CD4-positive, alpha-beta T cell treated with Interleukin-4 for 4 hours (primary cell): Measurements from ENCODE around the gene GLIPR1L1.

Source experiments
- DNase-seq: peaks from one replicate; pipeline ENCODE4 v3.0.0-alpha.2; 2020

The GLIPR1L1 gene

GRCh38 chr12:75354011-75354410 is 19.5 kb downstream of the GLIPR1L1 start:
- no peak for DNase-seq

DNA sequence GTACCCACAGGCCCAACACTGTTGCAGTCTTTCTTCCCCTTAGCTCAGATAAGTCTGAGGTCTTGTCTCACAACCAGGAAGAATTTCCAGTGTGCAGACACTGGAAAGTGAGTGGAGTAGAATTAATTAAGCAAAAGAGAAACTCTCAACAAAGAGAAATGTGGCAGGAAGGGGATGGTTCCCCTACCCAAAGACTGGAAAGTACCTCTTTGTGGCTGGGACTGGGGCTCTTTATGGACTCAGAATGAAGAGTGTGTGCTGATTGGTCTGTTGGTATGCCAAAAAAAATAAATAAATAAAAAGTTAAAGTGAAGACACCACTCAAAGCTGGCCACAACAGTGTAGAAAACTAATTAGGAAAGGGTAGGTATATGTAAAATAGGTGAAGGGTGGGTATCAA is 26.4 kb downstream of the GLIPR1L1 start:
- no peak for DNase-seq

DNA sequence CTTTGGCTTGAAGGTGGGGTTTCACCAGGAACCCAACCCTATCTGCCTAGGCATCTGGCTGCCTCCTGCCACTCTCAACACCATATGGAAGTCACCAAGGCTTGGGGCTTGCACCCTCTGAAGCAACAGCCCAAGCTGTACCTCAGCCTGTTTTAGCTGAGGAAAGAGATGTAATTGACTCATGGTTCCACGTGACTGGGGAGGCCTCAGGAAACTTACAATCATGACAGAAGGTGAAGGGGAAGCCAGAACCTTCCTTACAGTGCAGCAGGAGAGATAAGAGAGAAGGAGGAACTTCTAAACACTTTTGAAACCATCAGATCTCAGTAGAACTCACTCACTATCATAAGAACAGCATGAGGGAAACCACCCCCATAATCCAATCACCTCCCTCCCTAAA is 26.9 kb downstream of the GLIPR1L1 start:
- DNase-seq: no peak

GRCh38 chr12:75364919-75365318 is 30.4 kb downstream of the GLIPR1L1 start:
- DNase-seq: no peak

GRCh38 chr12:75366629-75367028 is 32.2 kb downstream of the GLIPR1L1 start:
- DNase-seq: no peak

- no peak for DNase-seq
Observed at GRCh38 chr12:75374971-75375370, 40.5 kb downstream of the GLIPR1L1 start.

- DNase-seq: no peak
Observed at GRCh38 chr12:75378354-75378753, 43.9 kb downstream of the GLIPR1L1 start.

GRCh38 chr12:75389061-75389460 is 54.6 kb downstream of the GLIPR1L1 start:
- peak; percentile 21 for DNase-seq

DNA sequence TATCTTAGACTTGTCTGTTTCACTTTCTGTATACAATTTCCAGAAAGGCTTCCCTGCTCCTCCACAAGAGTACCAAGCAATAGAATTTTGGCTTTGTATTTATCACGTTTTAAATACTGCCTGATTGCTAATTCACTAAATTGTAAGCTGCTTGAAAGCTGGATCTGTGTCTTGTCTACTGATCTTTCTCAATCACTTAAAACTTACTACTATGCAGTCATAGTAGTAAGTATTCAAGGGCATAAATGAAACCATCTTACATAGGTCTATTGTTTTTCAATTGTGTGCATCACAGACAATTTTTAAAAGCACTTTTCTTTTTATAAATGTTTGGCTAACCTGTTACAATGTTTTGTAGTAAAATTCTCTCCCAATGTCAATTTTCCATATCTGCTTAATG is 55.2 kb downstream of the GLIPR1L1 start:
- DNase-seq: no peak

GRCh38 chr12:75390156-75390898 is 55.9 kb downstream of the GLIPR1L1 start:
- no peak for DNase-seq

DNA sequence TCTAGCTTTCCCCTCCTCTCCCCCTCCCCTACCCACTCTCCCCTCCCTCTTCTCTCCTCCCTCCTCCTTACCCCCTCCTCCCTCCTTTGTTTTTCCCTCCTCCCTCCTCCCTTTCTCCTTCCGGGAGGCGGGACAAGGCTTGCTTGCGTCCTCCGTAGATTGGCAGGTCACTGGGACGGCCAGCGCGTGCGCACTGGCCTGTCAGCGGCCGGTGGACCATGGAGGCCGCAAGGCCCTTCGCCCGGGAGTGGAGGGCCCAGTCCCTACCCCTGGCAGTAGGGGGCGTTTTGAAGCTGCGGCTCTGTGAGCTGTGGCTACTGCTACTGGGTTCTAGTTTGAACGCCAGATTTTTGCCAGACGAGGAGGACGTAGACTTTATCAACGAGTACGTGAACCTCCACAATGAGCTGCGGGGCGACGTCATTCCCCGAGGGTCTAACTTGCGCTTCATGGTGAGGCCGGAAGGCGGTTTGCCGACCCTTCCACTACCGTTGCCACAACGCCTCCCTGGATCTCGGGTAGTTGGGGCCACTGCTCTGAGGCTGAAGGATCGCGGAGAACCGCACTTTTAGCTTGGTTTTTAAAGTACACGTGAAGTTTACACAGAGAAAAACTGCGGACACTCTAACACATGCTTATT is 56.5 kb downstream of the GLIPR1L1 start, which contains the start of gene GLIPR1L2:
GLIPR1L2 (plus strand) TSS at position 191 of the 640 bp plus-strand sequence; CDS start at position 219, 28 bp downstream.
- DNase-seq: peak; percentile 95

- DNase-seq: no peak
Observed at GRCh38 chr12:75404231-75404630, 69.8 kb downstream of the GLIPR1L1 start.

- DNase-seq: no peak
Observed at GRCh38 chr12:75407683-75408082, 73.2 kb downstream of the GLIPR1L1 start.

DNA sequence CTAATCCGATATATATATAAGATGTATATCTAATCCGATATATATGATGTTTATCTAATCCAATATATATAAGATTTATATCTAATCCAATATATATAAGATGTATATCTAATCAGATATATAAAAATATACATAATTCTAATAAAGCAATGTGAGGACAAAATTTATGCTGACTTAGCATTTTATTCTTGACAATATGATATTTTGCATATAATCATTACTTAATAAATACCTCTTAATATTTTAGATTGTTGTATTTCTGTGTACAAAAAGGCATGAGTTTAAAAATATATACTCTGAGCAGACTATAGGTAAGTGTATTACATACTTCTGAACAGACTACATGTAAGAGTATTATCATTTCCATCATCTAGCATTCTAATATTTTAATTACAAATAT is 75.4 kb downstream of the GLIPR1L1 start:
- DNase-seq: no peak

DNA sequence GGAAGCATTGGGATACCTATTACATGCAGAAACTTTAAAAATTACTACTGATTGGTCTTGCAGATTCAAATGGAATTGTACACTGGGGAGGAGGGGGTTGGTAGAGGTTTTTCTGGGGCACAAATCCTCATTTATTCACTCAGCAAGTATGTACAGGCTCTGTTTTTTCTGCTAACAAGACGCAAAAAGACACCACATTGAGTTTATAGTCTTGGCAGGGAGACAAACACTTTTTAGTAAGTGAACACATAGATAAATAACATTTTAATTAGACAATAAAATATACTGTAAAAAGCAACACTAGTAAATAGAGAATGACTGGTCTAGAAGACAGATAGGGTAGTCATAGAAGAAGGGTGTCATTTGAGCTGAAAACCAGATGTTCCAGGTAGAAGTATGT is 80.2 kb downstream of the GLIPR1L1 start:
- DNase-seq: no peak

- DNase-seq: no peak
Observed at GRCh38 chr12:75419841-75420240, 85.4 kb downstream of the GLIPR1L1 start.
